Measurements from ENCODE around the gene LRRC8C.
A peak's percentile ranks its signal among the peaks of the same experiment; 100 is the strongest.

The LRRC8C gene

DNA sequence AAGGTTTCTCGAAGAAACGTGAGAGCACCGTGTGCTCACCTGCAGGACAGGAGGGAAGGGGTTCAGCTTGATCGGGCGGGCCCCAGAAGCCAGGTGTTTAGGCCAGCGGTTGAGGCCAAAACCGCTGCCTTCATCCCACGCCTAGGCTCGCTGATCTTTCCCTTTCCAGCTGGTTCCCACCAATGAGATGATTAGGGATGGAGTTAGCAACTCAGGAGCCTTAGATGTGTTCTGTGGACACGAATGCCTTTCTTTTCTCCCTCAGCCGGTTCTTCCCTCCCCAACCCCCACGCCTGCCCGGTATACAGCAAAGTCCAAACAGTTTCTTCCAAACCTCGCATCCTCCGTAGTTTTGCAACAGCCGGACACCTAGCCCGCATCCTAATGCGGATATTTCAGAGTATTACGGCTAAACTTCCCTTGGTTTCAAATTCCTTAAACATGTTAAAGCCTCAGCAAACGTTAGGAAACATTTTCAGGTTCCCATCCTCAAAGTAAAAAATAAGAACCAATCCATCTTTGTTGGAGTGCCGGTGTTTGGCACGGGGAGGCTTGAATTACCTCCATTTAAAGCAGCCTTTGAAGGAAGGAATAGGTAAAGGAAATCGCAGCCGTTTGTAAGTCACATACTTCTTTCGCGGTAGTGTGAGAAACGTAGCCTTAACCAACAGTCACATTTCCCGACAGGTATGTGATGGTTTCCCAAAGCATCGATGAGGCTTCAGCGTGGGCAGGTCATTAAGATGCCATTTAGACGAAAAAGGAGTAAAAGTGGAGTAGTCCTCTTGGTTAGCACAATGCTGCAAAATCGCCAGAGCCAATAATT, 1.1 kb downstream of the LRRC8C start:
- DNase-seq (ENCODE audit: low spot score) = peak; percentile 22

DNA sequence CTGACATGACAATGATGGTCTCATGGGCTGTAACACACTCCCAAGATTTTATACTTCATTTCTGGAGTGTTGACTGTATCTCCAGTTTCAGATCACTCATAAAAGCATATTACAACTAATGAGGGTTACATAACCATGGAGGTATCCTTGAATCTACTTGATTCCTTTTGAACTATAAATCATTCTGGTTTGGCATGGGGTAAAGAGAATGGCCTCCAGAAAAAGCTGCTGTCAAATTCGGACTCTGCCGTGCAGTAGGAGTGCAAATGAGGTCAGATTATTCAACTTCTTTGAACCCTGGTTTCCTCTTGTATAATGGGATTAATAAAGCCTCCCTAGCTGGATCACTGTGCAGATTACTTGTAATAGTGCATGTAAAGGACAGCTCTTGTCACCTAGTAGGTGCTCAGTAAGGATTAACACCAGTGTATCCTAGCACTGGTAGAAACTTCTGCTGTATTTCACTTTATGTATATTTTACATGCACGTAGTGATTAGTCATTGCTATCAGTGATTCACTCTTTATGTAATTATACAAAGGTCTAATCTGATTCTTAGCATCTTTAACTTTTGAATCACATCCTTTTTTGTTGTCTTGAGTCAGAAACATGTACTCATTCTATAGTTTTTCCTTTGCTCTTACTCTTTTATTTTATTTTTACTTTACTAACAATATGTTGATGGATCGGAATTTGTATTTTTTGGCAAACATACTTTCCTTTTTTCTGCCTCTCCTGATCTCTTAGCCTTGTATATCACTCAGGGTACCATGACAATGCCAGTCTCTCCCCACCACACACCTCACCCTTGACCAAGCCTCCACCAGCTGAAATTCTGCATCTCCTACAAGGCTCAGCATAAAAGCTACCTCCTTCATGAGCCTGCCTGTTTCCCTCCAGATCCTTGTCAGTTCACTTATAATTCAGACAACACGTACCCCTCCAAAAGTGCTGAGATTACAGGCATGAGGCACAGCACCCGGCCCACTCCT, 3.2 kb downstream of the LRRC8C start:
- no peak for DNase-seq (ENCODE audit: low spot score)

GRCh38 chr1:89637496-89637895, 4.6 kb downstream of the LRRC8C start:
- no peak for DNase-seq (ENCODE audit: low spot score)

DNA sequence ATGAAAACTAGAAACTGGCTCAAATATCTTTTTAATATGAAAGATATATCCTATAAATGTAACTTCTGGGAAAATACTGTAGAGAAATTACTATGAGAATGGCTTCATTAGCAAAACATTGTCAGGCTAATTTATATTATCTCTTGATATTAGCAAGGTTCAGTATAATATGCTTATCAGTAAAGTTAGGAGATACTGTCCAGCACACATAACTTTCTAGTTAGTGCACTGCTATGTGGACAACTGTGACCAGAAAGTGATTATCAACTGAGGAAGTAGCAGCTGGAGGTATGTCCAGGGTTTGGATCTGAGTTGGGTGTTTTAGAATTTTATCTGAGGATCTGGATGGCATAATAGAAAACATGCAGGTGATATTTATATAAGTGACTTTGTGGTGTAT, 7.5 kb downstream of the LRRC8C start:
- no peak for DNase-seq (ENCODE audit: low spot score)

- DNase-seq (ENCODE audit: low spot score) = no peak
These were observed 8.9 kb downstream of the LRRC8C start for GRCh38 chr1:89641781-89642180.

DNA sequence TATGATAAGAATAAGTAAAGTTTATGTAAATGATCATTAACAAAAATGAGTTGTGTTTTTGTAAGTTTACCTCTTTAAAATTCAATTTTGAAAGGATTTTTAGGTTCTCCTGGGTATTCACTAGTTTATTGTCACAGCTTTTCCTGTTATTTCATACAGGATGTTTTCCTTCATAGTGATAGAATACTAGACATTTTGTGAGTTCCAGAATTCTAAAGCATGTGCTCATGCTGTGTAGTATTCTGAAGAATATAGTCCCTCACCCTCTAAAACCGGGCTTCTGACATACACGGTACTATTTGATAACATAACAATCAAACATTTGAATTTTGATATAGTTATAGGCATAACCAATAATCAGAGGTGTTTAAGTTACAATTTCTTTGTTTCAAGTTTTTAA, 10.7 kb downstream of the LRRC8C start:
- DNase-seq (ENCODE audit: low spot score) = no peak

DNA sequence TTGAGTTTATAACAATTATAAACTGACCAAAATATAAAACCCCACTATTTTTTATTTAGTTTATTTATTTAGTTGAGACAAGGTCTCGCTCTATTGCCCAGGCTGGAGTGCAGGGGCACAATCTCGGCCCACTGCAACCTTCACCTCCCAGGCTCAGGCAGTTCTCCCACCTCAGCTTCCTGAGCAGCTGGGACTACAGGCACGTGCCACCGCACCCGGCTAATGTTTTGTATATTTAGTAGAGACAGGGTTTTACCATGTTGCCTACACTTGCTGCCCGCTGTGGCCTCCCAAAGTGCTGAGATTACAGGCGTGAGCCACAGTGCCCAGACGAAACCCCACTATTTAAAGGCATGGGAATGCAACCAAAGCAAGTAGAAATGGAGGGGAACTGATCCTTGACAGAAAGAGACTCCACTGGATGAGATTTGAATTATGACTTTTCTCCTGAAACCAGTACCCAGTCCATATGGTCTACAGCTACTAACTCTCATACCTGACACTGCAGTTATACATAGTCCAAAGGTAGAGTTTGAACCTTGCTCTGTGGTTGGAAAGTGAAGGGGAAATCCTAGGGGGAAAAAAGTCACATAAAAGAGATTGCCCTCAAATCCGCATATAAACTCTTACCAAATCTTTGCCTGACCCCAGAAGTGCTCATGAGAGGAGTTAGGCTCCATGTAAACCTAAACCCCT, 11.3 kb downstream of the LRRC8C start:
- DNase-seq (ENCODE audit: low spot score) = no peak

- DNase-seq (ENCODE audit: low spot score) = no peak
These were observed 13.3 kb downstream of the LRRC8C start for GRCh38 chr1:89646259-89646658.

- DNase-seq (ENCODE audit: low spot score) = no peak
These were observed 16.9 kb downstream of the LRRC8C start for GRCh38 chr1:89649783-89650182.

- DNase-seq (ENCODE audit: low spot score) = no peak
These were observed 19.5 kb downstream of the LRRC8C start for GRCh38 chr1:89652373-89652772.

- DNase-seq (ENCODE audit: low spot score) = no peak
These were observed 25.0 kb downstream of the LRRC8C start for GRCh38 chr1:89657886-89658285.

DNA sequence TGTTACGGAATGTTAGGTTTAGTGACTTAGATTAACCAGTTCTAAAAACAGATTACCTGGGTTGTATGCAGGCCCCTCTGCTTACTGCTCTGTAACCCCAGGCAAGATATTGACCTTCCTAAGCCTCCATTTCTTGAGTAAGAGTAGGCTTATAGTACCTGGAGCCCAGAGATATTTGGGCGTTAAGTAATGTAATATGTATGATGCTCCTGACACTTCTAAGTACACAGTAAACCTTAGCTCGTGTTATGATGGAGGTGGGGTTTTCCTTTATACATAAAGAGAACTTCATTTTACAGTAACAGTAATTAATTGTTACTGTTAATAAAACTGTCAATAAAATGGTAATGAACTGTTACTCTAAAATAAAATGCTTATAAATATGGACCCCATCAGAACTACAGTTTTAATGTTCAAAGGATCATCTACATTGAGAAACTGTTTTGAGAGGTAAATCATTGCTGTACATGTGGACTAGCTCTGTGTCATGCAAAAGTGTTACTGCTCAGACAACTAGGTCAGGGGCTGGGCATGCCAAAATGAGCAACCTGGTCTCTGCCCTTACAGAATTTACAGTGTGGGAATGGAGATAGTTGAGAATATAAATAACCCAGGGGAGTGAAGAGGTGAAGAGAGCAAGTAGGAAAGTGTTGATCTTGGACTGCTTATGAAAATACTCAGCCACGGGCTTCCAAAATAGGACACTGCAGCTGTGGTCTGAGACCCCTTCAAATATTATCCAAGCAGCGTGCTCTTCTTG, 26.6 kb downstream of the LRRC8C start:
- no peak for DNase-seq (ENCODE audit: low spot score)

DNA sequence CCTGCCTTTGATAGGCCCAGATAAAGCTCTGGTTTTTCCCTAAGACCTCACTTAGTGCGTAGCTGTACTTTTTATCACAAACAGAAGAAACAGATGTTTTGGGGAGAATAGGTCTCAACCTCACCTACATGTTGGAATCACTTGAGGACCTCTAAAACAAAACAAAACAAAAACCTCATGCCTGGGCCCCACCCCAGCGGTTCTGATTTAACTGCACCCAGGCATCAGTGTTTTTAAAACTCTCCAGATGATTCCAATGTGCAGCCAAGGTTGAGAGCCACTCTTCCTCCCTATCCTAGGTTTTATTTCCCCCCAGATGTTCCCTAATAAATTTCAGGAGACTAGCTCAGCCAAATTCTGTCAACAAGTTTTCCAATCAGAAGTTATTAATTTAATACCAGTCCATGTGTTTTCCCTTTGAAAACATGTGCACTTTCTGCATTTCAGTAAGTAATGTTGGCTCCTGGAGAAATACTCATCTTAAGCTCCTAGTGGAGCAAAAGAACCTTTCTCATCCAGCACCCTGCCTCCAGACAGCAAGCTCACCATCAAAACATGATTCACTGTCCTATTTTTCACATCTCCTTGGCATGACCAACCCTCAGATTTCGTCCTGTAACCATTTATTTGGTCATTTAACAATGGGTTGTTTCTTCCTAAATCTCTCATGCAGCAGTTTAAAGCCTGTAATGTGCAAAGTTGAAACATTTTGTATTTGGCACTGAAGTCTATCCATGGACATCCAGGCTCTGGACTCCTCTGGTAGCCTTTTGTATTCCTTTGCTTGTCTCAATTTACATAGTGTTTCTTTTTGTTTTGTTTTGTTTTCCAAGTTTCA, 27.5 kb downstream of the LRRC8C start:
- no peak for DNase-seq (ENCODE audit: low spot score)

- DNase-seq (ENCODE audit: low spot score) = no peak
These were observed 33.0 kb downstream of the LRRC8C start for GRCh38 chr1:89665941-89666340.

- no peak for DNase-seq (ENCODE audit: low spot score)
These were observed 33.7 kb downstream of the LRRC8C start for GRCh38 chr1:89666640-89667039.

DNA sequence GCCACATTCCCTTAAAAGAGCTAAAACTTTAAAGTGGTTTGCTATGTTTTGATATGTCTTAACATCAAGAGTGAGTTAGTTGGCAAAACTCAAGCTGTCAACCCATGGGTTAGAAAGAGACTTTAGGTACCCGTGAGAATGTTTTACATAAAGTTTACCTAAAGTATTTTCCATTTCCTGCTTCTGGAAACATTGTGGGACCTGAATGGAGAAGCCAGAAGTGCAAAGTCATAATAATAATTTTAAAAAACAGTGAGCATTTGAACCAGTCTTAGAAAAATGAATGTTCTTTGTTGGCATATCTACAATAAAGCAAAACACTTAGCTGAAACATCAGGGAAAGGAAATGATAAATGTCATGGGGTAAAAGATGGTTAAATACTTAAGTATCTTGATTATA, 34.8 kb downstream of the LRRC8C start:
- no peak for DNase-seq (ENCODE audit: low spot score)

DNA sequence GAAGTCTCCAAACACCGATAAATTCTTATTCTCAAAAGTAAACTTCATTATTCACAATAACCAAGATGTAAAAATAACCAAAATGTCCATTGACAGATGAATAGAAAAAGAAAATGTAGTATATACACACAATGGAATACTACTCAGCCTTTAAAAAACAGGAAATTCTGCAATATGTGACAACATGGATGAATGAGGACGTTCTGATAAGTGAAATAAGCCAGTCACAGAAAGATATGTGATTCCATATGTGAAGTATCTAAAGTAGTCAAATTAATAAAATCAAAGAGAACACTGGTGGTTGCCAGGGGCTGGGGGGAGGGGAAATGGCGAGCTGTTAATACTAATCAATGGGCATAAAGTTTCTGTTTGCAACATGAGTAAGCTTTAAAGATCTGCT, 36.0 kb downstream of the LRRC8C start:
- no peak for DNase-seq (ENCODE audit: low spot score)

- DNase-seq (ENCODE audit: low spot score) = no peak
These were observed 36.5 kb downstream of the LRRC8C start for GRCh38 chr1:89669441-89669840.

GRCh38 chr1:89670163-89670562, 37.2 kb downstream of the LRRC8C start:
- DNase-seq (ENCODE audit: low spot score) = no peak

DNA sequence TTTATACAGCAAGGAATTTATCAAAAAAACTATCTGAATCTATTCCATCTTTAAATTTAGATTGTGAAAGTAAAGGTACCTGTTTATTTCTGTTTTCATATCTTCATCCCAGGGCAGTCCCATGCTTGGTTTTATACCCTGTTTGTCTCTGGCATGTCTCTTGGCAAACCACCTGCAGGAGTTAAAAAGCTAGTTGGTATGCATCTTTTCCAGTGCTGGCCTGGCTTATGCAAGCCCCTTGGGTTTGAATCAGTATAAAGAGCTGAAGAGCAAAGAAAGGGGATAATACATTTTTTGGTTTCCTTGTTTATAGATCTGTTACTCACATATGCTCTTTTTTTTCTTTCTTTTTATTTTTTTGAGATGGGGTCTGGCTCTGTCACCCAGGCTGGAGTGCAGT, 37.8 kb downstream of the LRRC8C start:
- DNase-seq (ENCODE audit: low spot score) = no peak
